Neutrophil (primary cell): ENCODE measurements around the gene FLAD1.

Source experiments
- H3K27ac ChIP-seq: fragments of 200-600 bp; sonication (generic); 2 replicates; pipeline ENCODE4 v1.5.1; 2016; ENCODE audit warnings: mild to moderate bottlenecking, moderate library complexity
- H3K27me3 ChIP-seq: fragments of 200-600 bp; sonication (generic); 2 replicates; pipeline ENCODE4 v1.6.0; 2016; ENCODE audit warnings: mild to moderate bottlenecking
- H3K36me3 ChIP-seq: fragments of 200-600 bp; sonication (generic); 2 replicates; pipeline ENCODE4 v1.5.1; 2017
- H3K4me1 ChIP-seq, 2 experiments: fragments of 200-600 bp in 1 of 2; sonication (generic) in 1 of 2; 1 replicate in 1 of 2; 2 replicates in 1 of 2; pipeline versions ENCODE4 v1.5.1 to v1.6.1; 2013 to 2016; ENCODE audit warnings: low read depth in 1 of 2, low read length in 1 of 2, mild to moderate bottlenecking in 1 of 2, moderate library complexity in 1 of 2; ENCODE audit not compliant: control insufficient read depth in 1 of 2, insufficient read depth in 1 of 2
- H3K4me3 ChIP-seq, 2 experiments: fragments of 200-600 bp in 1 of 2; sonication (generic) in 1 of 2; 1 replicate in 1 of 2; 2 replicates in 1 of 2; pipeline ENCODE4 v1.5.1; 2013 to 2016; ENCODE audit warnings: low read depth in 1 of 2, low read length in 1 of 2, mild to moderate bottlenecking in 1 of 2, moderate library complexity in 1 of 2
- H3K9me3 ChIP-seq: fragments of 200-600 bp; sonication (generic); 2 replicates; pipeline ENCODE4 v1.5.1; 2016
- TF ChIP-seq, protein P1 (sequence below): fragments of 200-600 bp; sonication (generic); IDR thresholded peaks from 2 replicates; pipeline ENCODE4 v1.5.1; 2016; ENCODE audit warnings: antibody characterized with exemption

FLAD1 gene

DNA sequence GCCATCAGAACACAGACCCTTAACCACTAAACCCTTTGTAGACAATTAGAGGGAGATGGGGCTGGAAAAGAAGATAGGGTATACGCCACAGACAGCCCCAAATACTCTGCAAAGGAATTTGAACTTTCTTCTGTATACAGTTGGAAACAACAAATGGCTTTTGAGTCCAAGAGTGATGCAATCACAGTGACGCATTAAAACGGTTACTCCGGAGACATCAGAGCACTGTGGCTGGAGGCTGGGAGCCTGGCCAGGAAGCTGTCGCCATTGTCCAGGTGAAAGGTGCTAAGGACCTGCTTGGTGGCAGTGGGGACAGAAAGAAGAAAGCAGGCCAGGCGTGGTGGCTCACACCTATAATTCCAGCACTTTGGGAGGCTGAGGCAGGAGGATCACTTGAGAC is 4.2 kb downstream of the FLAD1 start:
- H3K4me1 ChIP-seq, result peaks cover 17 to 23% of the 10 kb centered on the region in 2 experiments
- H3K27ac ChIP-seq, result peak overlapping the region; percentile 18
- H3K36me3 ChIP-seq, result peaks cover 17% of the 10 kb centered on the region
- no peaks in the 10 kb centered on the region for H3K27me3 ChIP-seq
- TF ChIP-seq, protein P1, sequence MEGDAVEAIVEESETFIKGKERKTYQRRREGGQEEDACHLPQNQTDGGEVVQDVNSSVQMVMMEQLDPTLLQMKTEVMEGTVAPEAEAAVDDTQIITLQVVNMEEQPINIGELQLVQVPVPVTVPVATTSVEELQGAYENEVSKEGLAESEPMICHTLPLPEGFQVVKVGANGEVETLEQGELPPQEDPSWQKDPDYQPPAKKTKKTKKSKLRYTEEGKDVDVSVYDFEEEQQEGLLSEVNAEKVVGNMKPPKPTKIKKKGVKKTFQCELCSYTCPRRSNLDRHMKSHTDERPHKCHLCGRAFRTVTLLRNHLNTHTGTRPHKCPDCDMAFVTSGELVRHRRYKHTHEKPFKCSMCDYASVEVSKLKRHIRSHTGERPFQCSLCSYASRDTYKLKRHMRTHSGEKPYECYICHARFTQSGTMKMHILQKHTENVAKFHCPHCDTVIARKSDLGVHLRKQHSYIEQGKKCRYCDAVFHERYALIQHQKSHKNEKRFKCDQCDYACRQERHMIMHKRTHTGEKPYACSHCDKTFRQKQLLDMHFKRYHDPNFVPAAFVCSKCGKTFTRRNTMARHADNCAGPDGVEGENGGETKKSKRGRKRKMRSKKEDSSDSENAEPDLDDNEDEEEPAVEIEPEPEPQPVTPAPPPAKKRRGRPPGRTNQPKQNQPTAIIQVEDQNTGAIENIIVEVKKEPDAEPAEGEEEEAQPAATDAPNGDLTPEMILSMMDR, result no peak
- no peaks in the 10 kb centered on the region for H3K9me3 ChIP-seq
- no peak overlapping the region for H3K4me3 ChIP-seq

DNA sequence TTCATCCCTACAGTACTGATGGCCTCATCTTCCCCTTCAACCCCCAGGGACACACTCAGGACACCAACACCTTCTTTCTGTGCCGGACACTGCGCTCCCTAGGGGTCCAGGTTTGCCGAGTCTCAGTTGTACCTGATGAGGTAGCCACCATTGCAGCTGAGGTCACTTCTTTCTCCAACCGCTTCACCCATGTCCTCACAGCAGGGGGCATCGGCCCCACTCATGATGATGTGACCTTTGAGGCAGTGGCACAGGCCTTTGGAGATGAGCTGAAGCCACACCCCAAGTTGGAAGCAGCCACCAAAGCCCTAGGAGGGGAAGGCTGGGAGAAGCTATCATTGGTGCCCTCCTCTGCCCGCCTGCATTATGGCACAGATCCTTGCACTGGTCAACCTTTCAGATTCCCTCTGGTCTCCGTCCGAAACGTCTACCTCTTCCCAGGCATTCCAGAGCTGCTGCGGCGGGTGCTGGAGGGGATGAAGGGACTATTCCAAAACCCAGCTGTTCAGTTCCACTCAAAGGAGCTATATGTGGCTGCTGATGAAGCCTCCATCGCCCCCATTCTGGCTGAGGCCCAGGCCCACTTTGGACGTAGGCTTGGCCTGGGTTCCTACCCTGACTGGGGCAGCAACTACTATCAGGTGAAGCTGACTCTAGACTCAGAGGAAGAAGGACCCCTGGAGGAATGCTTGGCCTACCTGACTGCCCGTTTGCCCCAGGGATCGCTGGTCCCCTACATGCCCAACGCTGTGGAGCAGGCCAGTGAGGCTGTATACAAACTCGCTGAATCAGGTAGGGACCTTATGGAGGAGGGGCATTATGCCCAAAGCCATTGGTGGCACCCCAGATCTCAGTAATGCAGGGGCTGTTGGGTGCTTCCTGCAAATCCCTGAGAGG is 5.2 kb downstream of the FLAD1 start:
- peaks cover 21% of the 10 kb centered on the region for H3K36me3 ChIP-seq
- no peaks in the 10 kb centered on the region for H3K27me3 ChIP-seq
- no peak overlapping the region for H3K27ac ChIP-seq
- H3K4me1 ChIP-seq, result peaks cover 9 to 16% of the 10 kb centered on the region in 2 experiments
- no peak overlapping the region for H3K4me3 ChIP-seq
- no peaks in the 10 kb centered on the region for H3K9me3 ChIP-seq
- TF ChIP-seq, protein P1, result no peak

DNA sequence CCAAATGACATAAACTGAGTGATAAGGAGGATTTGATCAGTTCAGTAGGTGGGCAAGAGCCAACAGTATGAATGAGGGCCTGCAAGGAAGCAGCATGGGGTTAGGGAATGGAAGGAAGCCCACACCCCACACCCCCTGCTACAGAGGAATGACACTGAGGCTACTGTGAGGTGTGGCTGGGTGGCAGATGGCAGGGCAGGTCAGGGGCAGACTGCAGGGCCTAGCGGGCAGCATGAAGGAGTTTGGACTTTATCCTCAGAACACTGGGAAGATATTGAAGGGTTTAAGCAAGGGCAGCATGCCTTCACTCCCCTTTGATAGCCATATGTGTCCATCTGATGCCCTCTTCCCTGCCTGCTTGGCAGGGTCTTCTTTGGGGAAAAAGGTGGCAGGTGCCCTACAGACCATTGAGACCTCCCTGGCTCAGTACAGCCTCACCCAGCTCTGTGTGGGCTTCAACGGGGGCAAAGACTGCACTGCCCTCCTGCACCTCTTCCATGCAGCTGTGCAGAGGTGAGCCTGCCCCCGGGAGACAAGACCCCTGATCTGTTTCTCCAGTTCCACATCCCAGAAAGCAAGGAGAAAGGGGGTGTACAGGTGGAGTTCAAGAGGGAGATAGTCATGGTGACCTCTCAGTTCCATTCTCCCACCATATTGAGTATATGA is 6.2 kb downstream of the FLAD1 start:
- Histone ChIP-seq H3K4me1 (peaks cover 0 to 7% of the 10 kb centered on the region in 2 experiments), H3K9me3 (no peaks in the 10 kb centered on the region), H3K4me3 (no peak overlapping the region), H3K27ac (no peak overlapping the region), H3K36me3 (peaks cover 21% of the 10 kb centered on the region), H3K27me3 (no peaks in the 10 kb centered on the region)
- TF ChIP-seq, protein P1, result no peak

DNA sequence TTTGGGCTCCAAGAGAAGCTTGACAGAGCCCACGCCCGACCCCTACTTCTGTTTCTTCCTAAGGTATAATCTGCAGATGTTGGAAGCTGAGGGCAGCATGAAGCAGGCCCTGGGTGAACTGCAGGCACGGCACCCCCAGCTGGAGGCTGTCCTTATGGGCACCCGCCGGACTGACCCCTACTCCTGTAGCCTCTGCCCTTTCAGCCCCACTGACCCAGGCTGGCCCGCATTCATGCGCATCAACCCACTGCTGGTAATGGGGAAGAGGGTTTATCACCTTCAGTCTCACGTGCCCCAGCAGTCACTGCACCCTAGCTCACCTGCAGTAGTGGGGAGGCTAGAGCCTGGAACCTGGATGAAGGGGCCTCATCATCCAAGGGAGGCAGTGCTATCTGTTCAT is 7.1 kb downstream of the FLAD1 start:
- Histone ChIP-seq H3K27ac (no peak overlapping the region), H3K36me3 (peaks cover 21% of the 10 kb centered on the region), H3K4me3 (no peak overlapping the region), H3K4me1 (peaks cover 0 to 7% of the 10 kb centered on the region in 2 experiments), H3K27me3 (no peaks in the 10 kb centered on the region), H3K9me3 (no peaks in the 10 kb centered on the region)
- TF ChIP-seq, protein P1, result no peak

DNA sequence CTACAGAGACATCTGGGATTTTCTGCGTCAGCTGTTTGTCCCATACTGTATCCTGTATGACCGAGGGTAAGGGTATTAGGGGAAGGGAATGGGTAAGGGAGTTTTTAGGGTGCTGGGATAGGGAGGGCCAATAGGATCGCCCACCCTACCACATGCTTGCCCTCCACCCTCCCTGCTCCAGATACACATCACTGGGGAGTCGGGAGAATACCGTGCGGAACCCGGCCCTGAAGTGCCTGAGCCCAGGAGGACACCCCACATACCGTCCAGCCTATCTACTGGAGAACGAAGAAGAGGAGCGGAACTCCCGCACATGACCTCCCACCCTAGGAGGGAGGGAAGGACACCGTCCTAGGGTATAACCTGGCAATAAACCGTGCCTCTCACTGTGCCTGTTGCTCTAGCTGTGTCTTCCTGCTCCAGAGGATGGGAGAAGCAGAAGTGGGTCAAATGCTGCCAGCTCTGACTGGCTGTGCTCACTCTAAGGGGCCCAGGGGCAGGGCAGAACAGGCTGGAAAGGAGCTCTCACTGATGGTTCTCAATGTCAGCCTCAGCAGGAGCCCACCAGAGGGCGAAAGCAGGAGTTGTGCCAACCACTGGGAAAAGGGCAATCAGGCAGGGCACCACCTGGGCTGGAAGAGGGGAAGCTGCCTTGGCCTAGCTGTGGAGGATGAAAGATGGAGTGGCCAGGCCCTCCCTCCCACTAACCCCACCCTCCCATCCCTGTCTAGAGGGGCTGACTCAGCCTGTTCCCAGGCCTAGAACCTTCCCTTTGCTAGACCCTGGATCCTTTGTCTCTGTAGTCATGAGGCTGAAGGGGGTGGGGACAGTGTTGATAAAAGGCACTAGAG is 9.8 kb downstream of the FLAD1 start:
- Histone ChIP-seq H3K4me1 (peaks cover 11 to 12% of the 10 kb centered on the region in 2 experiments), H3K27me3 (no peaks in the 10 kb centered on the region), H3K9me3 (no peaks in the 10 kb centered on the region), H3K4me3 (no peak overlapping the region), H3K27ac (no peak overlapping the region), H3K36me3 (peaks cover 19% of the 10 kb centered on the region)
- TF ChIP-seq, protein P1, result no peak
